ENCODE data around the gene MYH13.
A peak's percentile ranks its signal among the peaks of the same experiment; 100 is the strongest.
"Not testable (repeated sequence)": the region's sequence is repeated elsewhere in the genome, so short reads cannot be mapped to it uniquely, and the experiment has no call there.

Gene MYH13

DNA sequence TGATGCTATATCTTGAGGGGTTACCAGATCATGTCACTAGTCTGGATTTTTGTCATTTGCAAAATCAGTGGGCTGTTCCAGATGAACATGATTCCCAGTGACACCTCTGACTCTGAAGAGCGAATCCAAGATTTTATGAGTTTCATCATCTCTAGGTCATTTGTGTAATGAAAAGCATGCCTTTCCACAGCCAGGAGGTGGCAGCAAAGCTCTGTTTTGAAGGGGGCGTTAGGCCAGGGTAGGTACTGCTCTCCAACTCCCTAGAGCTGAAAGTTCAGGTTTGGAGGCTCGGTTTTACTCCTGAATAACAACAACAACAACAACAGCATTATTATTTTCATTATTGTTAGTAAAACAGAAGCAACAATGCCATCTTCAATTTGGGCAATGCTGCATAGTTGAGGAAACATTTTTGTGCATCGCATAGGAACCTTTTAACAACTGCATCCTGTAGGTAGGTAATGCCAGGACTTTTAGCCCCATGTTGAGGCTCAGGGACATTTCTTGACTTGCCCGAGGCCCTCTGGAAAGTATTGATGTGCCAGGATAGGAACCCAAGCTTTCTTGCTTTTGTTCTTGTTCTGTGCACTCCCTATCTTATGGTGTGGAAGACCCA, 77.0 kb downstream of the MYH13 start:
- DNase-seq: peak; percentile 79

DNA sequence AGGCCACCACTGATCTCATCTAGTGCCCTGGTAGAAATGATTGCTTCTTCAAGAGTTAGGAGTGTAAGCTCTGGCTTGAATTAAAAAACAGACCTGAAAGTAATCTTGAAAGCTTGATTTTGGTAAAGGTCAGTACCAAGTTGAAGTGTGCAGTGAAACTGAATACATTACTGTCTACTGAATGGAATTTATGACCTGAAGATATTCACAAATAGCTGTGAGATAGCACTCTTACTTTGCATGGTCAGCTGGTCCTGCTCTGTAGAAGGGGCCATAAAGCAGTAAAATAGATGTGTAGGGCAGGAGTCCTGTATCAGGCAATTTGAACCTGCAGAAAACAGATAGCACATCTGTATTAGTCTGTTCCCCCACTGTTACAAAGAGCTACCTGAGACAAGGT, 78.6 kb downstream of the MYH13 start:
- no peak for DNase-seq

DNA sequence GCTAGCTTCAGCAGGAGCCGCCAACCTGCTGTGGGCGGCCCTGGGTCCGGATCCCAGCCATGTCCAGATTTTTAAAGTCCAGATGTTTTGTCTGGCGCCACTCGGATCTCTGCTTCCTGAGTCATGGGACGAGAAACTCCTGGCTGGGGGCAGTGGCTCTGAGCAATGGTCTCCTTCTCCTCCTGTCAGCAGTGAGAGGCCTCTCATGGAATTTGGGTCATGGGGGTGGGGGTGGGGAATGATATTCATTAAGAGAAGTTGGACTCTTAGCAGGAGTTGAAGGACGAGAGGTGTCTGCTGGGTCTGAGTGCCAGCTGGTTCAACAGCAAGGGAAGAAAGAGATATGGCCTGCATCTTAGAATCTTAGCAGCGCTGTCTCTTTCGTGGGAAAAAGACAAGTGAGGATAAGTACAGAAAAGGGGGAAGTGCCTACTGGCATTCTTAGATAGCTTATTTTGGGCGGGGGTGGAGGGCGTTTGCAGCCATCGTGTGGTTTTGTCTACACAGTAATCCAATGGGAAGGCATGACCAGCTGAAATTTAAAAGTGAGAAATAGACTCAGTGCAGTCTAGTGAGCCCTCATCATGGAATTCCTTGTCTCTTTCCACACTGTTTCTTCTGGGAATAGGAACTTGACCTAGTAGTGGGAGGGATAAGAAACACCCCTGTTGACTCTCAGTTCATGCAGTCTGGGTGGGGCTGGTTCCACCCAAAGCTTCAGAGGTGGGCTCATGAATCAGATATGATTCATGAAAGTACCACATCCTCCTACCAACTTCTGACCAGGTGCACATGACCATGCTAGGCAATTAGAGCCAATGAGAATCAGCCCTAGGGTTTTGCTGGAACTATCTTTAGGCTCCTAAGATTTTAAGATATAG, 80.5 kb downstream of the MYH13 start:
- DNase-seq: peak; percentile 50

- DNase-seq: not testable (repeated sequence)
Observed at GRCh38 chr17:10291576-10291975, 81.2 kb downstream of the MYH13 start.

GRCh38 chr17:10290041-10290440, 82.8 kb downstream of the MYH13 start:
- no peak for DNase-seq

- DNase-seq: no peak
Observed at GRCh38 chr17:10286324-10286723, 86.5 kb downstream of the MYH13 start.

DNA sequence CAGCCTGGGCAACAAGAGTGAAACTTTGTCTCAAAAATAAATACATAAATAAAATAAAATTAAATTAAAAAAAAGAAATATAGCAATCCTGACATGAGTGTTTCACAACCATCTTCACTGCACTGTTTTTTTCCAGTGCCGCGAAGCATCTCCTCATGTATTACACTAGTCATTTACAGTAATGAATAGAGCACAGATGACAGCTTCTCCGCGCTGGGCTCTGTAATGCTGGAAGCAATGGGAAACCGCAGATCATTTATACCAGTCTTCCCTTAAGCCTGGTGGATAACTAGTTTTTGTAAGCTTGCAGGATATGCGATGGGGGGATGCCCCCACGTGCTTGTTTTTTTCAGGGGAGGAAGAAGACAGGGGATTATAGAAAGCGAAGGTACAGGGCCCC, 86.9 kb downstream of the MYH13 start:
- no peak for DNase-seq

GRCh38 chr17:10280068-10280467, 92.7 kb downstream of the MYH13 start:
- DNase-seq: no peak

GRCh38 chr17:10278218-10278617, 94.6 kb downstream of the MYH13 start:
- DNase-seq: no peak

DNA sequence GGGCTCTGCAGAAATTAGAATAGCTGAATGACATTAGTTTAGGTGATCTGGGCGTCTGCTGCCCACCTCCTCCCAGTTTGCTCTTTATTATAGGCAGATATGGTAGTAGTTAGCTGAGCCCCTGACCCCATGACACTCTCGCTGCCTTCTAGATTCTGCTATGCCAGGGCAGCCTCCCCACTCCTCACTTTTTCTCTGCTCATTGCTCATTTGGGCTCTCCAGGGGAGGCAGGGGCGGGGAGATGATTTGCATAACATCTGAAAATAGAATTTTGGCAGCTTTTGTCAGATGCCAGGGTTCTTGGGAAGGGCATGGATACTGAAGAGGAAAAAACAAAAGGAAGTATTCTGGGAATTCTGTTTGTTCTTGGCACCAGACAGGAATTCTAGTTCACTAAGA, 96.4 kb downstream of the MYH13 start:
- no peak for DNase-seq

GRCh38 chr17:10275418-10275817, 97.4 kb downstream of the MYH13 start:
- no peak for DNase-seq

- peak; percentile 14 for DNase-seq
Observed at GRCh38 chr17:10271106-10271562, 101.7 kb downstream of the MYH13 start.

DNA sequence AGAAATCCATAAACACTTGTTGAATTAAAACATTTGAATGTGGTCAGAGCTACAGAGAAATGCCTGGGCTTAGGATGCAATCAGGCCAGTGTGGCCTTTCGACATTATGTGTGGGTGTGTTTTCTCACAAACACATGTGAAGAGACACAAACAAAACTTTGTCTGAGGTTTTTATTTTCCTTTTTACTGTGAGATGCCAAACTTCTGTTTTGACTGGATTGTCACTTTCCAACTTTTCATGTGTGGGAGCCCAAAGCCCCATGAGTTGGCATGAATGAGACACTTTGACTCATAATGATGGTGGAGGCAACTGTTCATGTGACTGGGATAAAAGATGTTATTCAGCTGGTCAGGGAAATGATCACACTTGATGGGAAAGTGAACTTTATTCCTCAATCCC, 102.5 kb downstream of the MYH13 start:
- no peak for DNase-seq

DNA sequence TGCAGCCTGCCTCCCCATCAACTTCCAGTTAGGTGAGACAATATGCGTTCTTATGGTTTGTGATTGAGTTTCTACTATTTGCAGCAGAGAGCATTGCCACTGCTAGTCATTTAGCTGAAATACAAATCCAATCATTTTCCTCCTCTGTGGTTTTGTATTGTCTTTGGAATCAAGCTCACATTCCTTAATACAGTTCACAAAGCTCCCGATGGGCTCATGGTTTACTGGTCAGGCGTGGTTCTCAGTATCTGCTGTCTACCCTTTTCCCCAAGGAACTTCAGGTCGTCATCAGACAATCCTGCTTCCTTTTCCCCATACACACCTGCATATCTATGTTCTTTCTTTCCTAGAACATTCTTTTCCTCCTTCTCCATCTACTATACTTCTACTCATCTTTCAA, 104.8 kb downstream of the MYH13 start:
- DNase-seq: no peak

GRCh38 chr17:10266296-10266876, 106.4 kb downstream of the MYH13 start:
- no peak for DNase-seq

GRCh38 chr17:10265100-10265810, 107.6 kb downstream of the MYH13 start:
- no peak for DNase-seq

GRCh38 chr17:10264051-10264450, 108.8 kb downstream of the MYH13 start:
- no peak for DNase-seq

DNA sequence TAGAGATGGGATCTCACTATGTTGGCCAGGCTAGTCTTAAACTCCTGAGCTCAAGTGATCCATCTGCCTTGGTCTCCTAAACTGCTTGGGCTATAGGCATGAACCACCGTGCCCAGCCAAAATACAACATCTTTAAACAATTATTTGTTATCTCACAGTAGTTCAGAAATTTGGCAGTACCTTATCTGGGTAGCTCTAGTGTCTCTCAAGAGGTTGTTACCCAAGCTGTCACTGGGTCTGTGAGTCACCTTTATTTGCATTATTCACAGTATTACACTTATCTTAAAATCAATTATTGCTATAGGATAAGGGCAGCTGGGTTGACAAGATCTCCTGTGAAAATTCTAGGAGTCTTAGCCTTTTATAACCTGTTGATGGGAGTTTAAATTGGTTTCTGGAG, 110.4 kb downstream of the MYH13 start:
- no peak for DNase-seq

DNA sequence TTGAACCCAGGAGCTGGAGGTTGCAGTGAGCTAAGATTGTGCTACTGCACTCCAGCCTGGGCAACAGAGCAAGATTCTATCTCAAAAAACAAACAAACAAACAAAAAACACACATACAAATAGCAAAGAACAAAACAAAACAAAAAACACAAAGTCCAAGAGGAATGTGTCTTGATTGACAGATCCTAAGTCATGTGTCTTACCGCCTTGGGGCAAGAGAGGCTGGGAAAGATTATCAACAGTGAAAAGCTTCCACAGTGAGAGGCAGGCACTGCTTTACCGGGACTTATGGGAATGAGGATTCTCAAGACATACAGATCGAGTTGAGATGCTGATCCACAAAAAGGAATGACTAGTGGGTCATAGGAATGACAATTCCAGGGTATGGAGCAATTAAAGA, 111.7 kb downstream of the MYH13 start:
- DNase-seq: no peak

GRCh38 chr17:10251212-10251948, 121.4 kb downstream of the MYH13 start:
- no peak for DNase-seq

Data from hematopoietic multipotent progenitor cell treated with erythropoietin and hydrocortisone succinate and interleukin-3 and kit ligand, for 6 days (in vitro differentiated cells).